Glomerular visceral epithelial cell (primary cell): Measurements from ENCODE around the gene FRMPD1.
A peak's percentile ranks its signal among the peaks of the same experiment; 100 is the strongest.

Experiments
- DNase-seq: peaks from one replicate; pipeline ENCODE4 v3.0.0-alpha.2; 2016; ENCODE audit errors: extremely low spot score

Gene FRMPD1

GRCh38 chr9:37776328-37776727 lies 125.6 kb downstream of the FRMPD1 start:
- DNase-seq: peak; percentile 33

- no peak for DNase-seq
Observed at GRCh38 chr9:37778534-37778933, 127.8 kb downstream of the FRMPD1 start.

- no peak for DNase-seq
Observed at GRCh38 chr9:37784291-37784615, 133.5 kb downstream of the FRMPD1 start.

- peak; percentile 88 for DNase-seq
Observed at GRCh38 chr9:37784616-37785483, 134.1 kb downstream of the FRMPD1 start, which contains the start of gene EXOSC3. Gene EXOSC3 (minus strand): TSS chr9:37785064. CDS start chr9:37785044, 20 bp downstream.

GRCh38 chr9:37787059-37787458 lies 136.3 kb downstream of the FRMPD1 start:
- DNase-seq: no peak

GRCh38 chr9:37788332-37788731 lies 137.6 kb downstream of the FRMPD1 start:
- no peak for DNase-seq

- DNase-seq: no peak
Observed at GRCh38 chr9:37790096-37790495, 139.3 kb downstream of the FRMPD1 start.

- no peak for DNase-seq
Observed at GRCh38 chr9:37792122-37792521, 141.4 kb downstream of the FRMPD1 start.

GRCh38 chr9:37796232-37796631 lies 145.5 kb downstream of the FRMPD1 start:
- DNase-seq: no peak
